Stimulated activated CD4-positive, alpha-beta T cell treated with anti-CD3 and anti-CD28 coated beads, Interleukin-12 subunit alpha, Interleukin-12 subunit beta, amount 100 ng/mL, for 4 hours (primary cell): ENCODE data around the gene ATG5.
"Not testable (repeated sequence)": the region's sequence is repeated elsewhere in the genome, so short reads cannot be mapped to it uniquely, and the experiment has no call there.

ENCODE experiments used
- DNase-seq: peaks from one replicate; pipeline ENCODE4 v3.0.0-alpha.2; 2020

Gene ATG5

GRCh38 chr6:106309766-106310373 is 15.7 kb downstream of the ATG5 start:
- no peak for DNase-seq

GRCh38 chr6:106308985-106309384 is 16.6 kb downstream of the ATG5 start:
- DNase-seq: no peak

DNA sequence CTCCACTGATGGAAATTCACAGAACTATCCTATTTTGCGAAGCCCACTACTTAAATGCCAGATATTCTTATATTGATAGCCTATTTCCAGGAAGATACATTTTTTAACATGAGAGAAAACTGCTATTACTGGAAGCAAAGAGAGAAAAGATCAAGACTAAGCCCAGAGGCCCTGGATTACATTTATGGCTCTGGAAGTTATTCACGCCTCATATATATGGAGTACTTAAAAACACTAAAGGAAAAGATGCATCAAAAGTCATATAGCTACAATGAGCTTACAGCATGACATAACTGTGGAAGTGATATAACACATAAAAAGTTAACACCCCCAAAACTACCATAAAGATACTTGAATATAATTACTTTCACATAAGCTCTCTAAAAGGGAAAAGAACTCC is 19.8 kb downstream of the ATG5 start:
- DNase-seq: no peak

GRCh38 chr6:106300944-106301343 is 24.6 kb downstream of the ATG5 start:
- no peak for DNase-seq

- no peak for DNase-seq
Observed at GRCh38 chr6:106300020-106300780, 25.4 kb downstream of the ATG5 start.

DNA sequence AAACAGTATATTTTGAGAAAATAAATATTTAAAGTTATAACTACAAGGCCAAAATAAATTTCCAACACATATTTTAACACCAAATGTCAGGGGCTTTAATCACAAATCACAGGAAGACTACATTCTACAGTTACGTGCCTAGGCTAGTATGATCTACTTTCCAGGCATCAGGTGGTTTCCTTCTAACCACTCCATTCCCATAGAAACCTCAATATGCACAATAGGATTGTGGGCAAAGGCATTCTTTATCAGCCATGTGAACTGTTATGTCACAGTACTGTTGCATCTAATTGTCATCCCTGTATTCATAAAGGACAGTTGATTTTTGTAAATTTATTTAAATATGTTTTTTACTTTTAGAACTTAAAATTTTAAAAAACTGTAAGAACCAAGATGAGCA is 32.4 kb downstream of the ATG5 start:
- no peak for DNase-seq

- DNase-seq: no peak
Observed at GRCh38 chr6:106290954-106291353, 34.6 kb downstream of the ATG5 start.

DNA sequence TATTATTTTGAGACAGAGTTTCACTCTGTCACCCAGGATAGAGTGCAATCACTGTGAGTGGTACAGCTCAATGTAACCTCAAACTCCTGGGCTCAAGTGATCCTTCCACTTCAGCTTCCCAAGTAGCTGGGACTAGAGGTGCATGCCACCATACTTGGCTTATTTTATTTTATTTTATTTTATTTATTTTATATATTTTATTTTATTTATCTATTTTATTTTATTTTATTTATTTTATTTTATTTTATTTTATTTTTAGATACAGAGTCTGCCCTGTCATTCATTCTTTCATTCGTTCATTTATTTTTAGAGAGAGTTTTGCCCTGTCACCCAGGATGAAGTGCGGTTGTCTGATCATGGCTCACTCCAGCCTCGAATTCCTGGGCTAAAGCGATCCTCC is 35.5 kb downstream of the ATG5 start:
- DNase-seq: no peak

GRCh38 chr6:106287215-106287614 is 38.3 kb downstream of the ATG5 start:
- DNase-seq: no peak

GRCh38 chr6:106286746-106287145 is 38.8 kb downstream of the ATG5 start:
- DNase-seq: no peak

- no peak for DNase-seq
Observed at GRCh38 chr6:106283481-106283880, 42.1 kb downstream of the ATG5 start.

- no peak for DNase-seq
Observed at GRCh38 chr6:106281661-106282060, 43.9 kb downstream of the ATG5 start.

DNA sequence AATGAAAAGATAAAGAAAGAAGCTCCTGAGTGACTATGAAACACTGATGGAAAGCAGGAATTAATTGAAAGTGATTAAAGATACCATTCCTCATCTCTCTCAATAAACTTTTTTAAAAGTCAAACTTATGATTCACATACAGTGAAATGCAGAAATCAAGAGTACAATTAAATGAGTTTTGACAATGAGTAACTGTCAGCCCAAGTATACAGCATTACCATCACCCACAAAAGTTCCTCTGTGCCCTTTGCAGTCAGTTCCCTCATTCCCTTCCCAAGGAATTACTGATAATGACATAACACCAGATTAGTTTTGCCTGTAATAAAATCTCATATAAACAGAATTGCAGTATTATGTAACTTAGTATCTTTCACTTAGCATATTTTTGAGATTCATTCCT is 44.5 kb downstream of the ATG5 start:
- no peak for DNase-seq

GRCh38 chr6:106279179-106279578 is 46.4 kb downstream of the ATG5 start:
- no peak for DNase-seq

- no peak for DNase-seq
Observed at GRCh38 chr6:106275692-106276091, 49.9 kb downstream of the ATG5 start.

GRCh38 chr6:106273087-106273486 is 52.5 kb downstream of the ATG5 start:
- DNase-seq: no peak

- no peak for DNase-seq
Observed at GRCh38 chr6:106272287-106272686, 53.3 kb downstream of the ATG5 start.

- no peak for DNase-seq
Observed at GRCh38 chr6:106270414-106270813, 55.1 kb downstream of the ATG5 start.

- DNase-seq: not testable (repeated sequence)
Observed at GRCh38 chr6:106269268-106269919, 56.2 kb downstream of the ATG5 start.

GRCh38 chr6:106268500-106268899 is 57.1 kb downstream of the ATG5 start:
- not testable (repeated sequence) for DNase-seq

DNA sequence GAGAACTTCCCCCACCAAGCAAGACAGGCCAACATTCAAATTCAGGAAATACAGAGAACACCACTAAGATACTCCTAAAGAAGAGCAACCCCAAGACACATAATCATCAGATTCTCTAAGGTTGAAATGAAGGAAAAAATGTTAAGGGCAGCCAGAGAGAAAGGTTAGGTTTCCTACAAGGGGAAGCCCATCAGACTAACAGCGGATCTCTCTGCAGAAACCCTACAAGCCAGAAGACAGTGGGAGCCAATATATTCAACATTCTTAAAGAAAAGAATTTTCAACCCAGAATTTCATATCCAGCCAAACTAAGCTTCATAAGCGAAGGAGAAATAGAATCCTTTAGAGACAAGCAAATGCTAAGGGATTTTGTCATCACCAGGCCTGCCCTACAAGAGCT is 61.1 kb downstream of the ATG5 start:
- not testable (repeated sequence) for DNase-seq

DNA sequence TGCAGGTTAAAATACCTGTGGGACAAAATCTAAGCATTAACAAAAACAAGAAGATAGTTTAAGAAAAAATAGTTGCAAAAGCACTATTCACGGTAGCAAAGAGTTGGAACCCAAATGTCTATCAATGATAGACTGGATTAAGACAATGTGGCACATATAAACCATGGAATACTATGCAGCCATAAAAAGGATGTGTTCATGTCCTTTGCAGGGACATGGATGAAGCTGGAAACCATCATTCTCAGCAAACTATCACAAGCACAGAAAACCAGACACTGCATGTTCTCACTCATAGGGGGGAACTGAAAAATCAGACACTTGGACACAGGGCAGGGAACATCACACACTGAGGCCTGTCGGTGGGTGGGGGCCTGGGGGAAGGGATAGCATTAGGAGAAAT is 65.8 kb downstream of the ATG5 start:
- not testable (repeated sequence) for DNase-seq

DNA sequence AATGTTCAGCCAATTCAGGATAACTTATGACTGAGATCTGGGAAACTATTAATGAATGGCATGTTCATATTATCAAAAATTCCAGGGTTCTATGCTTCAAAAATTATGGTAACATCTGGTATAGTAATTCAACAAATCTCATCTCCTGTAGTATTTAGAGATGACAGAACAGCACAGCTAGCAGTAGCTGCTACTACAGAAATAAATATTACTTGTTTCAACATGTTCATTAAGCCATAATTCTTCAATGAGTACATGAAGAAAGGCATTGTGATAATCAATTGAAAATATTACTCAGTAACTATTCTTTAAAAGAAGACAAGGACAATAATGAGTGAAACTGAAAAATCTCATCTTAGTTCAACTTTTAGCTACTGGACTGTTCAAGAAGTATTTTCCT is 66.8 kb downstream of the ATG5 start:
- no peak for DNase-seq

GRCh38 chr6:106257195-106257594 is 68.4 kb downstream of the ATG5 start:
- no peak for DNase-seq
